HCT116 (cell line): ENCODE measurements around the gene RPLP2.

Source experiments
- EZH2 ChIP-seq: fragments of 200-600 bp; sonication (generic); IDR thresholded peaks from 2 replicates; pipeline ENCODE4 v1.6.1; 2017; ENCODE audit warnings: antibody characterized with exemption, mixed run types
- EZH2phosphoT487 ChIP-seq: fragments of 200-600 bp; IDR thresholded peaks from 2 replicates; pipeline ENCODE4 v1.6.1; 2018; ENCODE audit warnings: antibody characterized with exemption, borderline replicate concordance
- POLR2A ChIP-seq: IDR thresholded peaks from 2 replicates; pipeline ENCODE4 v1.7.0; 2011; ENCODE audit warnings: borderline replicate concordance; ENCODE audit not compliant: insufficient read depth, insufficient read length; ENCODE audit errors: extremely low read depth
- RAD21 ChIP-seq: IDR thresholded peaks from 2 replicates; pipeline ENCODE4 v1.6.1; 2012; ENCODE audit warnings: low read depth, mild to moderate bottlenecking
- REST ChIP-seq: IDR thresholded peaks from 2 replicates; pipeline ENCODE4 v1.6.1; 2012; ENCODE audit warnings: low read depth
- SP1 ChIP-seq: IDR thresholded peaks from 2 replicates; pipeline ENCODE4 v1.6.1; 2012; ENCODE audit warnings: low read depth
- SRF ChIP-seq: IDR thresholded peaks from 2 replicates; pipeline ENCODE4 v1.6.1; 2012; ENCODE audit warnings: low read depth
- TCF7L2 ChIP-seq: IDR thresholded peaks from 2 replicates; pipeline ENCODE4 v1.7.0; 2011; ENCODE audit warnings: borderline replicate concordance, inconsistent platforms; ENCODE audit not compliant: insufficient read depth, insufficient read length; ENCODE audit errors: extremely low read depth
- YY1 ChIP-seq: IDR thresholded peaks from 2 replicates; pipeline ENCODE4 v1.6.1; 2011; ENCODE audit warnings: low read length, low read depth, moderate library complexity, mild to moderate bottlenecking; ENCODE audit not compliant: insufficient replicate concordance; ENCODE audit errors: extremely low read depth
- ZFX ChIP-seq: fragments of 450-650 bp; IDR thresholded peaks from 2 replicates; pipeline ENCODE4 v1.6.1; 2017
- TF ChIP-seq, protein P1 (sequence below): IDR thresholded peaks from 2 replicates; pipeline ENCODE4 v1.6.1; 2012
- TF ChIP-seq, protein P2 (sequence below): IDR thresholded peaks from 2 replicates; pipeline ENCODE4 v1.6.1; 2012
- TF ChIP-seq, protein P3 (sequence below), 3 experiments: fragments of 200-600 bp in 1 of 3; sonication (generic) in 1 of 3; IDR thresholded peaks in 2 of 3; conservative IDR thresholded peaks in 1 of 3; 2 replicates each; pipeline ENCODE4 v1.5.1; 2012 to 2017; ENCODE audit warnings: low read depth in 2 of 3, low read length in 2 of 3, antibody characterized with exemption in 1 of 3, borderline replicate concordance in 1 of 3, control low read depth in 1 of 3, mild to moderate bottlenecking in 1 of 3, mixed read lengths in 1 of 3, mixed run types in 1 of 3, moderate library complexity in 1 of 3; ENCODE audit not compliant: insufficient read depth in 1 of 3

DNA sequence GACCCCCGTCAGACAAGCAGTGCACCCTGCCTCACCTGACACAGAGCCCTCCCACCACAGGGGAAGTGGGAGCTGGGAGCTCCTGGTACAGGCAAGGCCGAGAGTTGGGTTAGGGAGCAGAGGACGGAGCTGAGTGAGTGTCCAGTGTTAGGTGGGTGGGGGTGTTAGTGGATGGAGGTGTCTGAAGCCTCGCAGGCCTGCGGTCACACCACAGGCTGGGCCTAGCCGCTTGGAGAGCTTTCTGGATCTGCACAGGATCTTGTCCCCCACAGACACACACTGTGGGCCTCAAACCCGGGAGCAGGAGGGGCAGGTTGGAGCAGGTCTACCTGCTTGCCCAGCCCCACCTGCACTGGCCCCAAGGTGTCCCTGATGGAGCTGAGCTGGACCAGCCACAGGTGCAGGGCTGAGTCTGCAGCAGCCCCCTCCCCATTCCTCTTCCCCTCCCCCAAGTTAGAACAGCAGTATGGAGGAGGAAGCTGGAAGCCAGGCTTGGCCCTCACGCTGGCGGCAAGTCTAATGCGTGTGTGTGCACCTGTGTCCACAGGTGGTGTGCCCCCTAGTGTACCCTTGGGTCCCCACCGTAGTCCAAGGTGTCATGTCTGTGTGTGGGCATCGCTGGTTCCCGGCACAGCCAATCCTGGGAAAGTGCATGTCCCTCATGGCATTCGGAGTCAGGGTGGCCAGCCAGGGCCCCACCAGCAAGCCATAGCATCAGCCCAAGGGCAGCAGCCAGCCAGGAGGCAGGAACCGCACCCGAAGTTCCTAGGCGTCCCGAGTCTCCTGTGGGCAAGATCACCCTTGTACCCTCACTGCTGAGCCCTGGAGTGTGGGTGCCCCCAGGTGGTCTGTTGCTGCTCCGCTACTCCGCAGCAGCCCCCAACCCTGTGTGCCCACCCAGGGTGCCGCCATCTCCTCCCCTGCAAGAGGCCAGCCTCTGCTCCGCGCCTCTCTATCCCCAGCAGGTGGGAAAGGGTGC is 30.5 kb upstream of the RPLP2 start:
- TF ChIP-seq, protein P1, sequence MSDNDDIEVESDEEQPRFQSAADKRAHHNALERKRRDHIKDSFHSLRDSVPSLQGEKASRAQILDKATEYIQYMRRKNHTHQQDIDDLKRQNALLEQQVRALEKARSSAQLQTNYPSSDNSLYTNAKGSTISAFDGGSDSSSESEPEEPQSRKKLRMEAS, result no peak
- TF ChIP-seq SRF (no peak), SP1 (no peak), ZFX (no peak), POLR2A (no peak), REST (no peak), YY1 (no peak), EZH2phosphoT487 (no peak), EZH2 (no peak), RAD21 (no peak), TCF7L2 (no peak)
- TF ChIP-seq, protein P2, sequence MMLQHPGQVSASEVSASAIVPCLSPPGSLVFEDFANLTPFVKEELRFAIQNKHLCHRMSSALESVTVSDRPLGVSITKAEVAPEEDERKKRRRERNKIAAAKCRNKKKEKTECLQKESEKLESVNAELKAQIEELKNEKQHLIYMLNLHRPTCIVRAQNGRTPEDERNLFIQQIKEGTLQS, result no peak
- TF ChIP-seq, protein P3, sequence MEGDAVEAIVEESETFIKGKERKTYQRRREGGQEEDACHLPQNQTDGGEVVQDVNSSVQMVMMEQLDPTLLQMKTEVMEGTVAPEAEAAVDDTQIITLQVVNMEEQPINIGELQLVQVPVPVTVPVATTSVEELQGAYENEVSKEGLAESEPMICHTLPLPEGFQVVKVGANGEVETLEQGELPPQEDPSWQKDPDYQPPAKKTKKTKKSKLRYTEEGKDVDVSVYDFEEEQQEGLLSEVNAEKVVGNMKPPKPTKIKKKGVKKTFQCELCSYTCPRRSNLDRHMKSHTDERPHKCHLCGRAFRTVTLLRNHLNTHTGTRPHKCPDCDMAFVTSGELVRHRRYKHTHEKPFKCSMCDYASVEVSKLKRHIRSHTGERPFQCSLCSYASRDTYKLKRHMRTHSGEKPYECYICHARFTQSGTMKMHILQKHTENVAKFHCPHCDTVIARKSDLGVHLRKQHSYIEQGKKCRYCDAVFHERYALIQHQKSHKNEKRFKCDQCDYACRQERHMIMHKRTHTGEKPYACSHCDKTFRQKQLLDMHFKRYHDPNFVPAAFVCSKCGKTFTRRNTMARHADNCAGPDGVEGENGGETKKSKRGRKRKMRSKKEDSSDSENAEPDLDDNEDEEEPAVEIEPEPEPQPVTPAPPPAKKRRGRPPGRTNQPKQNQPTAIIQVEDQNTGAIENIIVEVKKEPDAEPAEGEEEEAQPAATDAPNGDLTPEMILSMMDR (IDR thresholded peaks at IDR 0.05 in 2 of 3, conservative IDR thresholded peaks at IDR 0.05 in 1 of 3; ENCODE audit: borderline replicate concordance in 1 of 3, insufficient read depth in 1 of 3, low read depth in 2 of 3, low read length in 2 of 3), result peak in 2 of 3 experiments; percentile 20 to 22; a peak in 1 of 6 replicates
